ENCODE data around the gene CEP112.
"Not testable (repeated sequence)": the region's sequence is repeated elsewhere in the genome, so short reads cannot be mapped to it uniquely, and the experiment has no call there.

The CEP112 gene

GRCh38 chr17:65712383-65713267 lies 479.3 kb downstream of the CEP112 start:
- no peak for DNase-seq

- DNase-seq = no peak
Observed at GRCh38 chr17:65711671-65712276, 480.2 kb downstream of the CEP112 start.

GRCh38 chr17:65707780-65708179 lies 484.2 kb downstream of the CEP112 start:
- DNase-seq = no peak

GRCh38 chr17:65704731-65705130 lies 487.2 kb downstream of the CEP112 start:
- DNase-seq = no peak

GRCh38 chr17:65703891-65704290 lies 488.0 kb downstream of the CEP112 start:
- no peak for DNase-seq

GRCh38 chr17:65699459-65699858 lies 492.5 kb downstream of the CEP112 start:
- no peak for DNase-seq

GRCh38 chr17:65698381-65699061 lies 493.4 kb downstream of the CEP112 start:
- no peak for DNase-seq

- no peak for DNase-seq
Observed at GRCh38 chr17:65697661-65698060, 494.3 kb downstream of the CEP112 start.

GRCh38 chr17:65696739-65697394 lies 495.1 kb downstream of the CEP112 start:
- no peak for DNase-seq

GRCh38 chr17:65694601-65695000 lies 497.3 kb downstream of the CEP112 start:
- no peak for DNase-seq

- DNase-seq = no peak
Observed at GRCh38 chr17:65690626-65691310, 501.2 kb downstream of the CEP112 start.

- no peak for DNase-seq
Observed at GRCh38 chr17:65688307-65688706, 503.6 kb downstream of the CEP112 start.

- no peak for DNase-seq
Observed at GRCh38 chr17:65685110-65685509, 506.8 kb downstream of the CEP112 start.

- no peak for DNase-seq
Observed at GRCh38 chr17:65684631-65685030, 507.3 kb downstream of the CEP112 start.

- DNase-seq = no peak
Observed at GRCh38 chr17:65683428-65683827, 508.5 kb downstream of the CEP112 start.

- not testable (repeated sequence) for DNase-seq
Observed at GRCh38 chr17:65681763-65682162, 510.2 kb downstream of the CEP112 start.

GRCh38 chr17:65679165-65679845 lies 512.6 kb downstream of the CEP112 start:
- DNase-seq = no peak

- DNase-seq = no peak
Observed at GRCh38 chr17:65678546-65678945, 513.4 kb downstream of the CEP112 start.

GRCh38 chr17:65677932-65678331 lies 514.0 kb downstream of the CEP112 start:
- no peak for DNase-seq

GRCh38 chr17:65674246-65675045 lies 517.5 kb downstream of the CEP112 start:
- no peak for DNase-seq

All from cortex of kidney (tissue), 1 donor.